GM12892 (cell line): ENCODE data around the gene TBC1D14.

Experiments
- POLR2A ChIP-seq: IDR thresholded peaks from 2 replicates; pipeline ENCODE4 v1.6.1; 2011; ENCODE audit warnings: low read depth, low read length, control low read depth
- POLR2AphosphoS5 ChIP-seq: IDR thresholded peaks from 2 replicates; pipeline ENCODE4 v1.6.1; 2011; ENCODE audit warnings: low read depth, low read length, control low read depth

- TF ChIP-seq POLR2A: no peak
- no peak for TF ChIP-seq POLR2AphosphoS5
These were observed 19.7 kb downstream of the TBC1D14 start for GRCh38 chr4:6929339-6929811.
